BLaER1 treated with 17β-estradiol and CSF1 and Interleukin-3, amounts not matched to agents 10 nM and 100 nM (cell line): ENCODE data around the gene MAFF.

ENCODE experiments used
- H3K27ac ChIP-seq, 11 experiments: shearing (Covaris generic); formaldehyde crosslinking; 2 replicates each; pipeline ENCODE4 v1.8.1; 2022
- H3K27me3 ChIP-seq, 11 experiments: shearing (Covaris generic); formaldehyde crosslinking; 2 replicates each; pipeline ENCODE4 v1.8.1; 2022
- H3K36me3 ChIP-seq, 11 experiments: shearing (Covaris generic); formaldehyde crosslinking; 2 replicates each; pipeline ENCODE4 v1.8.1; 2022
- H3K4me1 ChIP-seq, 10 experiments: shearing (Covaris generic); formaldehyde crosslinking; 2 replicates each; pipeline ENCODE4 v1.8.1; 2022
- H3K4me2 ChIP-seq, 11 experiments: shearing (Covaris generic); formaldehyde crosslinking; 2 replicates each; pipeline ENCODE4 v1.8.1; 2022
- H3K4me3 ChIP-seq, 10 experiments: shearing (Covaris generic); formaldehyde crosslinking; 2 replicates each; pipeline ENCODE4 v1.8.1; 2022
- H3K9ac ChIP-seq, 11 experiments: shearing (Covaris generic); formaldehyde crosslinking; 2 replicates each; pipeline ENCODE4 v1.8.1; 2022
- H3K9me3 ChIP-seq, 11 experiments: shearing (Covaris generic); formaldehyde crosslinking; replicated peaks in 1 of 11; 2 replicates each; pipeline ENCODE4 v1.8.1; 2022
- H4K20me1 ChIP-seq, 11 experiments: shearing (Covaris generic); formaldehyde crosslinking; 2 replicates each; pipeline ENCODE4 v1.8.1; 2022
- Cebpa-rat ChIP-seq, 11 experiments: shearing (Covaris generic); IDR thresholded peaks; 2 replicates each; pipeline ENCODE4 v1.8.1; 2022

Gene MAFF

GRCh38 chr22:38248280-38248679 is 46.5 kb downstream of the MAFF start:
- Histone ChIP-seq H3K4me1 (peaks cover 35 to 92% (median 81%) of the 10 kb centered on the region in 10 experiments), H4K20me1 (peaks cover 52 to 95% (median 71%) of the 10 kb centered on the region in 11 experiments; a peak in 21 of 22 replicates), H3K4me3 (no peak overlapping the region), H3K36me3 (peaks cover 5 to 68% (median 34%) of the 10 kb centered on the region in 11 experiments; a peak in 21 of 22 replicates), H3K9ac (no peak overlapping the region), H3K4me2 (peak overlapping the region in 8 of 11 experiments; percentile 70 to 83 (median 76); a peak in 14 of 22 replicates), H3K27me3 (no peaks in the 10 kb centered on the region), H3K9me3 (peaks cover 9 to 17% (median 12%) of the 10 kb centered on the region in 11 experiments; a peak in 21 of 22 replicates), H3K27ac (no peak overlapping the region; a peak in 1 of 22 replicates)
- no peak for TF ChIP-seq Cebpa-rat (IDR thresholded peaks at IDR 0.05)

DNA sequence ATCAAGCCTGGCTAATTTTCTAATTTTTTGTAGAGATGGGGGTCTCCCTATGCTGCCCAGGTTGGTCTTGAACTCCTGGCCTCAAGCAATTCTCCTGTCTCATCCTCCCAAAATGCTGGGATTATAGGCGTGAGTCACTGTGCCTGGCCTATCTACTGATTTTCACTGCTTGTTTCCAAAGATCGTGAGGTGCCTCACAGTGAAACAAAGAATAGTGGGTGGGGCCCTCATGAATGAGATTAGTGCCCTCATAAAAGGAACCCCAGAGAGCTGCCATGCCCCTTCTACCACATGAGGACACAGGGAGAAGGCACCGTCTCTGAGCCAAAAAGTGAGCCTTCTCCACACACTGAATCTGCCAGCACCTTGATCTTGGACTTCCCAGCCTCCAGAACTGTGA is 47.5 kb downstream of the MAFF start:
- Histone ChIP-seq H3K4me1 (peaks cover 25 to 82% (median 71%) of the 10 kb centered on the region in 10 experiments), H3K4me3 (no peak overlapping the region), H3K27ac (no peak overlapping the region), H3K9me3 (peaks cover 9 to 17% (median 12%) of the 10 kb centered on the region in 11 experiments; a peak in 21 of 22 replicates), H3K27me3 (no peaks in the 10 kb centered on the region), H3K36me3 (peaks cover 4 to 61% (median 34%) of the 10 kb centered on the region in 11 experiments; a peak in 21 of 22 replicates), H4K20me1 (peaks cover 43 to 89% (median 72%) of the 10 kb centered on the region in 11 experiments; a peak in 21 of 22 replicates), H3K4me2 (peak overlapping the region in 3 of 11 experiments; percentile 19 to 76 (median 75); a peak in 3 of 22 replicates), H3K9ac (no peak overlapping the region)
- no peak for TF ChIP-seq Cebpa-rat (IDR thresholded peaks at IDR 0.05)

DNA sequence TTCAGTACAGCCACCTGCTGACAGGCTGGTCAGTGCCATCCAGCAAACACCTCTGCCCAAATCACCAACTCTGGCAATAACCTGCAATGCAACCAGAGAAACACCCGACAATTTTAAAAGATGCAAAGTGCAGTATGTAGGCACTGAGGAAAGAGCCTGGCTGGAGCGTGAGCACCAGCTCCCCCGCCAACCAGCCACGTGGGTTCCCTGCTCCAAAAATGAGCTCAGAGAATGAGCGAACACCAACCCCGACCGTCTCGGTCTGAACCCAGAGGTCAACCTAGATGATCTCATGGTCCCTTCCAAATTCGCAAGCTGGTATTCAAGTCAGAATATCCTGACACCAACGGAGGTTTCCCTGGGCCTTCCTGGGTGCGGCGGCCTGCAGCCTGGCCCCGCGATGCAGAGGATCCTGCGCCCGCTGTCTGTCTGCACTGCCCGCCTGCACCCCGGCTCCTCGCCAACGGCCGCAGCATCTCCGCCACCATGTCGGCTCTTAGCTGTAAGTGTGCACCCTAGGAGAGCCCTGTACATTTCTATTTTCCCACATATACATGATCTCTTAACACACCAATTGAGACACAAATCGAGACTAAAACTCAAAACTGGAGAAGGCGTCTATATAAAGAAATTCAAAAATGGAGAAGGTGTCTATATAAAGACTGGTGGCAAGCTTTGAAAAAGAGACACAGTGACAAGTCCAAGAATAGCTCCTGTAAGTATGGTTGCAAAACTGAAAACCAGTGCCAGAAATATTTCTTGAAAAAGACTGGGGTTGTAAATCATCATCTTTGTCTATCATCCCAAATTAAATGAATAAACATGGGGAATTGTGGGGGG is 48.2 kb downstream of the MAFF start:
- no peak overlapping the region for H3K9ac ChIP-seq
- H3K4me3 ChIP-seq: no peak overlapping the region
- no peak for TF ChIP-seq Cebpa-rat (IDR thresholded peaks at IDR 0.05)
- peaks cover 18 to 75% (median 64%) of the 10 kb centered on the region in 10 experiments for H3K4me1 ChIP-seq
- peaks cover 0 to 54% (median 29%) of the 10 kb centered on the region in 11 experiments; a peak in 20 of 22 replicates for H3K36me3 ChIP-seq
- H3K4me2 ChIP-seq: peak overlapping the region in 9 of 11 experiments; percentile 12 to 77 (median 66); a peak in 17 of 22 replicates
- no peaks in the 10 kb centered on the region for H3K27me3 ChIP-seq
- peak overlapping the region in 2 of 11 experiments; percentile 33 to 46; a peak in 2 of 22 replicates for H3K27ac ChIP-seq
- peaks cover 9 to 17% (median 12%) of the 10 kb centered on the region in 11 experiments; a peak in 21 of 22 replicates for H3K9me3 ChIP-seq
- H4K20me1 ChIP-seq: peaks cover 36 to 91% (median 68%) of the 10 kb centered on the region in 11 experiments; a peak in 21 of 22 replicates

DNA sequence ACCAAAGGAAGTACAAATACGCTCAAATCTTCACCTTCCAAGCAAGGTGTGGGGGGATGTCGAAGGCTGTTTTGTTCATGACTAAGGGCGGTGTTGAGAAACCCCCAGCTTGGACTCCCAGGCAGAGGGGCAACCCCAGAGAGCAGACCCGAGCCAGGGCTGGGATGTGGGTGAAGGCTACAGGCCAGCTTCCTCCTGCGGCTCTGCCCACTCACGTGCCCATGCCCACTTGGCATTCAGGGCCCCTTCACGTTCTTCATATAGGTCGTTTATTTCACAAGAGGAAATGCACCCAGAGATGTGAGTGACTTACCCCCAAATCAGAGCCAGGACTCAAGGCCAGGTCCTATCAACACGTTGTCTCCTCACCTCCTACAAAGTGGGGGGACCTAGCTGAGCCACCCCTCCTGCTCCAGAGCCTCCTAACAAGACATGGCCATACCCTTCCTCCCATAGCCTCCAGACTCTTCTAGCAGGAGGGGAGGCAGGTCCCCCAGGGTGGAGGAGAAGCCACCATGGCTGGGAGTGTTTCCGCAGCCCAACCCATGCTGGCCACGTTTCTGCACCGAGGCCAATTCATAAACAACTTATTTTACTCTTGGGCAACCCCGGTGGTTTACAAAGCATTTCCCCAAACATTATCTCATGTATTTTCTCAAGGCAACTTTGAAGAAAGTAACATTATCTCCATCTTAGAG is 49.0 kb downstream of the MAFF start:
- Histone ChIP-seq H3K9me3 (peaks cover 9 to 17% (median 12%) of the 10 kb centered on the region in 11 experiments; a peak in 21 of 22 replicates), H3K27ac (peak overlapping the region in 3 of 11 experiments; percentile 33 to 46 (median 34); a peak in 4 of 22 replicates), H3K27me3 (no peaks in the 10 kb centered on the region), H4K20me1 (peaks cover 34 to 93% (median 65%) of the 10 kb centered on the region in 11 experiments; a peak in 21 of 22 replicates), H3K4me3 (peak overlapping the region in 1 of 10 experiments; percentile 15; a peak in 1 of 20 replicates), H3K4me2 (peak overlapping the region; percentile 12 to 77 (median 65); a peak in 19 of 22 replicates), H3K4me1 (peaks cover 18 to 68% (median 59%) of the 10 kb centered on the region in 10 experiments), H3K9ac (no peak overlapping the region), H3K36me3 (peaks cover 0 to 51% (median 26%) of the 10 kb centered on the region in 11 experiments; a peak in 19 of 22 replicates)
- no peak for TF ChIP-seq Cebpa-rat (IDR thresholded peaks at IDR 0.05)

- Histone ChIP-seq H3K27me3 (no peaks in the 10 kb centered on the region), H4K20me1 (peaks cover 29 to 92% (median 60%) of the 10 kb centered on the region in 11 experiments; a peak in 21 of 22 replicates), H3K9ac (no peak overlapping the region), H3K9me3 (peaks cover 9 to 17% (median 12%) of the 10 kb centered on the region in 11 experiments; a peak in 21 of 22 replicates), H3K27ac (no peak overlapping the region), H3K4me3 (no peak overlapping the region), H3K4me1 (peaks cover 20 to 66% (median 56%) of the 10 kb centered on the region in 10 experiments), H3K4me2 (peak overlapping the region in 9 of 11 experiments; percentile 32 to 77 (median 66); a peak in 16 of 22 replicates), H3K36me3 (peaks cover 0 to 45% (median 23%) of the 10 kb centered on the region in 11 experiments; a peak in 18 of 22 replicates)
- no peak for TF ChIP-seq Cebpa-rat (IDR thresholded peaks at IDR 0.05)
Measured at GRCh38 chr22:38251341-38251692, 49.5 kb downstream of the MAFF start.

- no peak for TF ChIP-seq Cebpa-rat (IDR thresholded peaks at IDR 0.05)
- H3K4me1 ChIP-seq: peaks cover 49 to 67% (median 63%) of the 10 kb centered on the region in 10 experiments
- H4K20me1 ChIP-seq: peaks cover 22 to 86% (median 56%) of the 10 kb centered on the region in 11 experiments; a peak in 18 of 22 replicates
- no peak overlapping the region for H3K9ac ChIP-seq
- peaks cover 0 to under 1% (median 0%) of the 10 kb centered on the region in 11 experiments; a peak in 1 of 22 replicates for H3K9me3 ChIP-seq
- H3K4me3 ChIP-seq: no peak overlapping the region
- no peaks in the 10 kb centered on the region for H3K27me3 ChIP-seq
- H3K27ac ChIP-seq: no peak overlapping the region
- peaks cover 0 to 7% (median 0%) of the 10 kb centered on the region in 11 experiments; a peak in 1 of 22 replicates for H3K36me3 ChIP-seq
- H3K4me2 ChIP-seq: no peak overlapping the region; a peak in 1 of 22 replicates
Measured at GRCh38 chr22:38255697-38256096, 53.9 kb downstream of the MAFF start.

DNA sequence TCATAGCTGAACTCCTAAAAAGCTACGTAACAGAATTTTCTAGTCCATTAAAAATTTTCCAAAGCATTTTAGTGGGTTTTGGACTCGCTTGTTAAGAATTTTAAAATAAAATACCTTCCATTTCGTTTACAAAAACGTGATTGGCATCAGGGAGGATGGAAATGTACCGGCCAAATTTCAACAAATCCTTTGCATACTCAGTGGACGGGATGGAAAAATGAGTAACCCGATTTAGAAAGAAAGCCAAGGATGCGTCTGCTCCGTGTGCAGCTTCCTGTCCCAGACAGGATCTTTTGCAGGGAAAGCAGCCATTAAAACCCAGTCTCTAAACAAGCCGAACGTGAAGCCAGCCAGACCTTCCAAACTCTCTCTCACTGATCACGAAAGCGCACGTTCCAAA is 55.4 kb downstream of the MAFF start:
- no peak overlapping the region for H3K27ac ChIP-seq
- H3K4me3 ChIP-seq: no peak overlapping the region
- H3K9ac ChIP-seq: 0 out of 22 replicates have a peak overlapping the region, but pooled peaks of 1 of the 11 experiments have one; percentile 29
- H3K36me3 ChIP-seq: peaks cover 0 to 4% (median 0%) of the 10 kb centered on the region in 11 experiments; a peak in 2 of 22 replicates
- no peak for TF ChIP-seq Cebpa-rat (IDR thresholded peaks at IDR 0.05)
- peaks cover 44 to 65% (median 54%) of the 10 kb centered on the region in 10 experiments for H3K4me1 ChIP-seq
- H3K9me3 ChIP-seq: no peaks in the 10 kb centered on the region
- H4K20me1 ChIP-seq: peaks cover 28 to 86% (median 56%) of the 10 kb centered on the region in 11 experiments; a peak in 19 of 22 replicates
- H3K4me2 ChIP-seq: peak overlapping the region; percentile 35 to 67 (median 48); a peak in 17 of 22 replicates
- H3K27me3 ChIP-seq: no peaks in the 10 kb centered on the region

- Histone ChIP-seq H3K4me1 (peaks cover 44 to 59% (median 51%) of the 10 kb centered on the region in 10 experiments), H3K4me2 (peak overlapping the region in 10 of 11 experiments; percentile 4 to 67 (median 48); a peak in 10 of 22 replicates), H3K9ac (0 out of 22 replicates have a peak overlapping the region, but pooled peaks of 2 of the 11 experiments have one; percentile 10 to 23), H3K27me3 (no peaks in the 10 kb centered on the region), H4K20me1 (peaks cover 28 to 86% (median 55%) of the 10 kb centered on the region in 11 experiments; a peak in 19 of 22 replicates), H3K9me3 (no peaks in the 10 kb centered on the region), H3K27ac (no peak overlapping the region), H3K4me3 (no peak overlapping the region), H3K36me3 (peaks cover 0 to 8% (median under 1%) of the 10 kb centered on the region in 11 experiments; a peak in 7 of 22 replicates)
- TF ChIP-seq Cebpa-rat (IDR thresholded peaks at IDR 0.05): no peak
Measured at GRCh38 chr22:38257650-38258250, 56.0 kb downstream of the MAFF start.
